Esophagus muscularis mucosa (tissue), 4 donors: ENCODE measurements around the gene TGFBR2.

Experiments used
- EP300 ChIP-seq: sonication (generic); formaldehyde crosslinking; IDR thresholded peaks from one replicate; pipeline ENCODE4 v1.6.1; 2017; ENCODE audit warnings: antibody characterized with exemption
- POLR2A ChIP-seq: fragments of 450-650 bp; IDR thresholded peaks from one replicate; pipeline ENCODE4 v1.6.1; 2017; ENCODE audit warnings: antibody characterized with exemption, moderate library complexity, mild to moderate bottlenecking, low read depth
- TF ChIP-seq, protein P1 (sequence below), 3 experiments: fragments of 200-600 bp in 2 of 3; fragments of 450-650 bp in 1 of 3; sonication (generic) in 2 of 3; IDR thresholded peaks; one replicate each; pipeline ENCODE4 v1.5.1; 2017 to 2019; ENCODE audit warnings: antibody characterized with exemption in 3 of 3, mild to moderate bottlenecking in 2 of 3, moderate library complexity in 1 of 3

DNA sequence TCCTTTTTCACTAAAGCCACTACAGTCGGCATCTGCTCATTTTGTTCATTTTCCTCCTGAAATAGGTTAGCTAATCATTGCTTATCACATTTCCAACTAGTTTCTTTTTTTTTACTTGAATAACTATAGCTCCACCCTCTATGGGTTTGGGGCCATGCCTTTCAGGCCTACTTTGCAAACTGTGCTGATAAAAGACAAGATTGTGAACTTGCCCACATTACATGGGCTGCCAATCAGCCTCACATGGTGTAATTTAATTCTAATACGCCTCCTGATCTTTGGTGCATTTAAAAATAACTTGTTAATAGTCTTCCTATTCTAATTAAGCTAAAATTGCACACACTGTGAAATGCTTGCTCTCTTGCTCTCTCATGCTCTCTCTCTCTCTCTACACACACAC is 90.5 kb downstream of the TGFBR2 start:
- TF ChIP-seq, protein P1, sequence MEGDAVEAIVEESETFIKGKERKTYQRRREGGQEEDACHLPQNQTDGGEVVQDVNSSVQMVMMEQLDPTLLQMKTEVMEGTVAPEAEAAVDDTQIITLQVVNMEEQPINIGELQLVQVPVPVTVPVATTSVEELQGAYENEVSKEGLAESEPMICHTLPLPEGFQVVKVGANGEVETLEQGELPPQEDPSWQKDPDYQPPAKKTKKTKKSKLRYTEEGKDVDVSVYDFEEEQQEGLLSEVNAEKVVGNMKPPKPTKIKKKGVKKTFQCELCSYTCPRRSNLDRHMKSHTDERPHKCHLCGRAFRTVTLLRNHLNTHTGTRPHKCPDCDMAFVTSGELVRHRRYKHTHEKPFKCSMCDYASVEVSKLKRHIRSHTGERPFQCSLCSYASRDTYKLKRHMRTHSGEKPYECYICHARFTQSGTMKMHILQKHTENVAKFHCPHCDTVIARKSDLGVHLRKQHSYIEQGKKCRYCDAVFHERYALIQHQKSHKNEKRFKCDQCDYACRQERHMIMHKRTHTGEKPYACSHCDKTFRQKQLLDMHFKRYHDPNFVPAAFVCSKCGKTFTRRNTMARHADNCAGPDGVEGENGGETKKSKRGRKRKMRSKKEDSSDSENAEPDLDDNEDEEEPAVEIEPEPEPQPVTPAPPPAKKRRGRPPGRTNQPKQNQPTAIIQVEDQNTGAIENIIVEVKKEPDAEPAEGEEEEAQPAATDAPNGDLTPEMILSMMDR (IDR thresholded peaks at IDR 0.05): no peak
- TF ChIP-seq EP300 (no peak), POLR2A (no peak)
